NCI-H146 treated with DMSO at 0.1 percent for 48 hours (cell line): ENCODE data around the gene RPP21.

Experiments
- DNase-seq: peaks from one replicate; lab custom pipeline; 2025; ENCODE audit not compliant: unreplicated experiment; lab: John Stamatoyannopoulos, UW

RPP21 gene

DNA sequence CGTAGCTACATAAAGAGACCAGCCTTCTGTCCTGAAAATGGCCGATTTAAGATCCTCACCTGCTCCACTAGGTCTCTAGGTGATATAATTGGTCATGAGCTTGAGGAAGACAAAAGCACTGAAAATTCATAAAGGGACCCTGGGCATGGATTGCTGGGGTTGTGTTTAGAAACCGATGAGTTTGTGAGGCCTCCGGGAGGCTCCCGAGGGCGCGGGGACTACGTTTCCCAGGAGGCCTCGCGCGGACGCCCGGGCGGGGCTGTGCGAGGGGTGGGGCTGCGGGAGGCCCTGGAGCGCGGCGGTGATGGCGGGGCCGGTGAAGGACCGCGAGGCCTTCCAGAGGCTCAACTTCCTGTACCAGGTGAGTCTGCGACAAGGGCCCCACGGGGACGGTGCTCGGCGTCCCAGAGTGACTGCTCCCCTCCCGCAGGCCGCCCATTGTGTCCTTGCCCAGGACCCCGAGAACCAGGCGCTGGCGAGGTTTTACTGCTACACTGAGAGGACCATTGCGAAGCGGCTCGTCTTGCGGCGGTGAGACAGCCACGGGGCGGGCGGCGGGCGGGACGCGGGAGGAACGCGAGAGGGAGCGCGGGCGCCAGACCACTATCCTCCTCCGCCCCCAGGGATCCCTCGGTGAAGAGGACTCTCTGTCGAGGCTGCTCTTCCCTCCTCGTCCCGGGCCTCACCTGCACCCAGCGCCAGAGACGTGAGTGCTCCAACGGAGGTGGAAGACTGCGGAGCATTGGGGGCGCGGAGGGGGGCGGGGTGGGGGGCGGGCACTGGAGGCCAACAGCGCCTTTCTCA, at the start of gene RPP21:
TSS of gene RPP21 (plus strand) at position 289 of the 804 bp plus-strand sequence. CDS start at position 305, 16 bp downstream.
- DNase-seq, result peak; percentile 52

DNA sequence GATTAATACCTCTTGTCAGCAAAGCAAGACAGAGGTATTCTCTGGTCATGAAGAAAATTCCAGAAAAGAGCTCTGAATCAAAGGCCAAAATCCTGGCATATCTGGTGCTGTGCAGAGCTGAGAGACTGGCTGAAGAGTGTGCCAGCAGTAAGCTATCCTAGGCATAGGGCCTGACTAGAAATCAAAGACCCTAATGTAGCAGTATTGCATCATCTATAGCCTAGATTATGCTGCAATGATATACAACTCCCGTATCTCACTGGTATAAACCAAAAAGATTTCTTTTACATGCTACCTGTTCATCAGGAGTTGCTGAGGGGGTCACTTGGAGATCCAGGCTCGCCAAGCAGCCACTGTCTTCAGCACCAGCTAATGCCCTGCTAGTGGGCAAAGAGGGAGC, 49.1 kb upstream of the RPP21 start:
- no peak for DNase-seq

DNA sequence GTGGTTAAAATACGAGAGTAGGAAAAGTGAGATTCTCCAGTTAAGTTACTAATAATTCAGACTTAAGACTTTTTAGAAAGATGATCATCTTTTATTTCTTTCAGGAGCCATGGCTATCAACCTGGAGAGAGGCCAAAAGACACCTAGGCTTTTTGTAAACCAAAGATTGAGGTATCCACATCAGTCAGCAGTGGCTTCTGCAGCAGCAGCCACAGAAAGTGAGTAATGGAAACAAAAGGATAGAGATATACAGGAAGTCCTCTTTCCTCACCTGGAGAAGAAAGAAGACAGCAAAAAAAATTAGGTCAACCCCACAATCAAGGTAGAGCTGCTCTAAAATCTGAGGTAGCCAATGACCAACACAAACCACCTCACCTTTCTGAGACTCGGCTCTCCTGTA, 41.0 kb upstream of the RPP21 start:
- no peak for DNase-seq

DNA sequence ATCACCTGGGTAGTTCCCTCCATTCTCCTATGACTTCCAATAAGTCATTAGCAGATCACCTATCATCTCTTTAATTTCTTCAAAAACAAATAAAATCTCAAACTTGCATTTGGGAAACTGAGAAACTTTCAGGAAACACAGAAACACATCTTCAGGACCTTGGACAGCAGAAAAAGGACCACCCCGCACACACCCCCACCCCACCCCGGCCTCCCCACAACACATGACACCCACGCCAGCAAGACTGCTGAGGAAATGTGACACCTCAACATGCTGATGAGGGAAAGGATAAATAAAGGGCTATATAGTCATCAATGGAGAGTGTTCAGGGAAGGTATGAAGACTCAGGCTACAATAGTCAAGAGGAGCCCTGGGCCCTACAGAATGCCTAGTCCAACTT, 33.9 kb upstream of the RPP21 start:
- no peak for DNase-seq

DNA sequence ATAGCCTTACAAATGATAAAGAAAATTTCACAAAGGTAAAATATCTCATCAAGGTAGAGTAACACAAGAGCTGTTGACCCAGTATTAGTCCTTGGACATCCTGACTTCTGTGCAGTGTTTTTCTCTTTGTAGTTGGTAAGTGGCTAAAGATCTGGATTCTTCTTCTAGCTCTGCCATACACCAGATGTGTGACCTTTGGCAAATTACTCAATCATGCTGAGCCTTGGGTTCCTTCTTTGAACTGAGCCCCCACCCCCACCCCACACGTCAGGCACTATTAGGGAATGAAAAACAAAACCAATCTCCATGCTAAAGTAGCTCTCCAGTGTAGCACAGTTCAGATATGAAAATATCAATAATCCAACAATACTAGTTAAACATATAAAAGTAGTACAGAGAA, 33.3 kb upstream of the RPP21 start:
- no peak for DNase-seq

DNA sequence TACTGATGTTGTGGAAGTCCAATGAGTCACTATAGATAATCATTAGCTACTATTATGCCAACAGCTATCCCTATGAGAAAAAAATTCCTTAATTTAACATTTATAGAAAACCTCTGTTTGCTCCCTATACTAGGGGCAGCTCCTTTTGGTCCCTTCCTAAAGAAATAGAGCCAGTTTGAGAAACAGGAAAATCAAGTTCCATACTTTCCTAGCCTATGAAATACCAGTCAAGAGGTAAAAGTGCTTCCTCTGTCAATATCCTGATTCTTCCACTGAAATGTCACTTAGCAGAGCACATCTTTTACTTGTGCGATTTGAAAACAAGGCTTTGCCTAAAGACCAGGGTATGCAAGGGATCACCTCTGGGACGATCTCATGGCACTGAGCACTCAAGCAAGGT, 32.7 kb upstream of the RPP21 start:
- DNase-seq, result no peak

DNA sequence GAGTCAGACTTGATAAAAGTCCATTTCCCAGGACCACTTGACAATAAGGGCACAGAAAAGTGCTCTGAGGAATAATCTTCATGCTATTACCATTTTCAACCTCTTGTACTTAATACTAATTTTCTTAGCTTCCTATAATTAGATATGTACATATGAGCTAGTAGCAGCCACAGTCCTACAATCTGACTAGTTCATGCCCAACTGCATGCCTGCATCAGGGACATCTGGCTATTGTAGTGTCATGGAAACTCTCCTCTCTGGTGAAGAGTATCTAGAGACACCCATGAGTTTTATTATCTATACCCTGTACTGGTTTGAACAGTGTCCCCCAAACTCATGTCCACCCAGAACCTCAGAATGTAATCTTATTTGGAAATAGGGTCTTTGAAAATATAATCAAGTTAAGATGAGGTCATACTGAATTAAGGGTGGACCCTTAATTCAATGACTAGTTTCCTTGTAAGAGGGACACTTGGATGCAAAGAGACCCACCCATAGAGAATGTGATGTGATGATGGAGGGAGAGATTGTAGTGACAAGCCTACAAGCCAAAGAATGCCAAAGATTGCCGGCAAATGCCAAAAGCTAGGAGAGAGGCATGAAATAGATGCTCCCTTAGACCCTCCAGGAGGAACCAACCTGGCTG, 32.2 kb upstream of the RPP21 start:
- no peak for DNase-seq

DNA sequence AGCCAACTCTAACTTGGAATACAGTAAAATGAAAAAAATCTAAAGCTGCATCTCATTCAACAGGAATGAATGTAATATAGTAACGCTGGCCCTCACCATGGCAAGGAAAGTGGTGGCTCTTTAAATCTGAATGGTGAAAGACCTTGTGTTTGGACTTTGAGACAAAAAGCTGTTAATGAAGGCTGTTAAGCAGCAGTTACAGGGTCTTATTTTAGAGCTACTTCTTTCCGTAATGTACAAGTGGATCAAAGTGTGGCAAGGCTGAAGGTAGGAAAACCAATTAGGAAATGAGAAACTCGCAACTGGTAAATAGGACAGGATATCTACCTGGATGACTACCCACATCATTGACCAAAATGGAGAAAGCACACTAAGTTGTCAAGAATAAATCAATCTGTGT, 29.8 kb upstream of the RPP21 start:
- no peak for DNase-seq

DNA sequence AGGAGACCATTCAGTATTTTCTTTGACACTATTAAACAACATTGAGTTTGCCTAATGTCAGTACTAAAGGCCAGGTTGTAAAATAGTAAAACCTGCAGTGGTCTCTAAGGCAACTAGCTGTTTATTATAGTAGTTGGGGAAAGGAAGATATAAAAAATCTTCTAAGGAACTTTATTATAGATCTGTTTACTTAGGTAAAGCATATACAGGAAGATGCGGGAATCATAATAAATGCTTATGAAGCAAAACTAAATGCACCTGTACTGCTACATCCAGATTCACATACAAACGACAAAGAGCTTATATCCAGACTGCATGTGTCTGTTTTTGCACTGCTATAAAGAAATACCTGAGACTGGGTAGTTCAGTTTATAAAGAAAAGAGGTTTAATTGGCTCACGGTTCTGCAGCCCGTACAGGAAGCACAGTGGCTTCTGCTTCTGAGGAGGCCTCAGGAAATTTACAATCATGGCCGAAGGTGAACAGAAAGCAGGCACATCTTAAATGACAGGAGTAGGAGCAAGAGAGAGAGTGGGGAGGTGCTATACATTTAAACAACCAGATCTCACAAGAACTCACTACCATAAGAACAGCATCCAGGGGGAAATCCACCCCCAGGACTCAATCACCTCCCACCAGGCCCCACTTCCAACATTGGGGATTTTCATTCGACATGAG, 26.9 kb upstream of the RPP21 start:
- no peak for DNase-seq

DNA sequence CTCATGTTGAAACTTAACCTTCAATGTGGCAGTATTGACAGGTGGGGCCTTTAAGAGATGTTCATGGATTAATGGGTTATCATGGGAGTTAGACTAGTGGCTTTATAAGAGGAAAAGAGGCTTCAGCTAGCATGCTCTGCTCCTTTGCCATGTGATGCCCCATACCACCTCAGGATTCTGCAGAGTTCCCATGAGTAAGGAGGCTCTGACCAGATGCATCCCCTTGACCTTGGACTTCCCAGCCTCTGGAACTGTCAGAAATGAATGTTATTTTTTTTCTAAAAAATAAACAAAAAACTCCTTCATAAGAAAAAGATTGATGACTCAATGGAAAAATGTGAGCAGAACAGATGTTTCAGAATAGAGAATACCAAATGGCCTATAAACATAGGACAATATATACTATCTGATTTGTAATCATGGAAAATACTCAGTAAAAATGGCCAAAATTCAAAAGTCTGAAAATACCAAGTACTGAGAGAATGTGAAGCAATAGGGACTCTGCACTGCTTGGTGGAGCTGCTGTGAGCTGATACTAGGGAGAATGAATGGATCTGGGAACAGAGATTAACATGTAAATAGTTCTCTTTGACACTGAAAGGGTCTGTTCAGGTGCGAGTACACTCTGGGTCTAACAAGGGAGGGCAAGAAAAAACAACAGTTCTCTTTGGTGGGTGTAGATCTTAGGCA, 25.7 kb upstream of the RPP21 start:
- no peak for DNase-seq

DNA sequence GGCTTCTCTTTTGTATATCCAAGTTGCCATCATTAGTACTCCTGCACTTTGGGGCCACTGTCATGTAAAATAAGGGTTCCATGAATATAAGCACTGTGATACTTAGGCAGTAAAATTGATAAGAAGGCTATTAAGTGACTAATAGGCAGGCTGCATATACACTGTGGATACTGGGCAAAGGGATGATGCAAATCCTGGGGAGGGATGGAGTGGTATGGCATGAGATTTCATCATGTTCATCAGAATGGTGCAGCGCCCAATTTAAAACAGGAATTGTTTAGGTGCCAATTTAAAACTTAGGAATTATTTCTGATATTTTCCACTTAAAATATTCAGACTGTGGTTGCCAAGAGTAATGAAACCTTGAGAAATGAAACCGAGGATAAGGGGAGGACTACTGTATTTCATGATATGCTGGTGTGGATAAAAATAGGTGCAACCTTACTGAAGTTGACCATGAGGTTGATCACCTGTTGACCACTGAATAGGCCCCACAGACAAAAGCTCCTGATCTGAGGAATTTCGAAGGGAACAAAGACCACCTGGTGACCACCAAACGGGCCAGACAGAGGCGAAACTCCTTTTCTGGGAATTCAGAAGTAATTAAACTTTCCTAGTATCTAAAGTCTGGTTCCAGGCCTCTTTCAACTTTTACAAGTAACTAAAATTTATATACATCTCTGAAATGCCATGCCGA, 23.1 kb upstream of the RPP21 start:
- no peak for DNase-seq

DNA sequence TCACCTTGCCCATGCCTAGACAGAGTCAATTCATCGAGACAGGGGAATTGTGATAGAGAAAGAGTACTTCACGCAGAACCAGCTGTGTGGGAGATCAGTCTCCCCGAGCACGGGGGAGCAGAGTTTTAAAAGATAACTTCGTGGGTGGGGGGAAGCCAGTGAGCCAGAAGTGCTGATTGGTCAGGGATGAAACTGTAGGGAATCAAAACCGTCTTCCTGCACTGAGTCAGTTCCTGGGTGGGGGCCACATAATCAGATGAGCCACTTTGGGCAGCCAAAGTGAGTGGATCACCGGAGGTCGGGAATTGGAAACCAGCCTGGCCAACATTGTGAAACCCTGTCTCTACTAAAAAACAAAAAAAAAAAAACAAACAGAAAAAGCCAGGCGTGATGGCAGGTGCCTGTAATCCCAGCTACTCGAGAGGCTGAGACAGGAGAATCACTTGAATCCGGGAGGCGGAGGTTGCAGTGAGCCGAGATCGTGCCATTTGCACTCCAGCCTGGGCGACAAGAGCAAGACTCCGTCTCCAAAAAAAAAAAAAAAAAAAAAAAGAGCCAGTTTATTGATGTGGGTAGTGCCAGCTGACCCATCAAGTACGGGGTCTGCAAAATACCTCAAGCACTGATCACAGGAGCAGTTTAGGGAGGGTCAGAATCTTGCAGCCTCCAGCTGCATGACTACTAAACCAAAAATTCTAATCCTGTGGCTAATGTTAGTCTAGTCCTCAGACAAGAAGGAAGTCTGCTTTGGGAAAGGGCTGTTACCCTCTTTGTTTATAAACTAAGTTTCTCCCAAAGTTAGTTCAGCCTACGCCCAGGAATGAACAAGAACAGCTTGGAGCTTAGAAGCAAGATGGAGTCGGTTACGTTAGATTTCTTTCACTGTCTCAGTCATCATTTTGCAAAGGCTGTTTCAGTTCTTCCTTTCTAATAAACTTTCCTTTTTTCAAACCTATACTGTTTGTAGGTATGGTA, 22.1 kb upstream of the RPP21 start:
- DNase-seq, result no peak

DNA sequence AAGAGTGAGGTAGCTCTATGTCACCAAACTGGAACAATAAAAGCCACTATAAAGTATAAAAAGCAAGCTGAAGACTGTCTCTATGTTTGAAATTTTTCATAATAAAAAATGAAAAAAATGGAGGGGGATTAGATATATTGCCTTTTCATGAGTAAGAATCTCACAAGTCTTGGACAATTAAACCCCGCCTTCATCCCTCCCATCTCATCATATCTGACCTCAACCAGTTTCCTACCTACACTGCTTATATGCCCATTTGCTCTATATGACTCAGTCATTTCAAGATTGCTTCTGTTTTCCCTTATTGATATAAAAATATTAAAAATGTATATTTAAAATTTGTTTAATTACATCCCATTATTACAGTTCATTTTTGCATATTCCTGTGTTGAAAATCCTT, 21.1 kb upstream of the RPP21 start:
- no peak for DNase-seq

DNA sequence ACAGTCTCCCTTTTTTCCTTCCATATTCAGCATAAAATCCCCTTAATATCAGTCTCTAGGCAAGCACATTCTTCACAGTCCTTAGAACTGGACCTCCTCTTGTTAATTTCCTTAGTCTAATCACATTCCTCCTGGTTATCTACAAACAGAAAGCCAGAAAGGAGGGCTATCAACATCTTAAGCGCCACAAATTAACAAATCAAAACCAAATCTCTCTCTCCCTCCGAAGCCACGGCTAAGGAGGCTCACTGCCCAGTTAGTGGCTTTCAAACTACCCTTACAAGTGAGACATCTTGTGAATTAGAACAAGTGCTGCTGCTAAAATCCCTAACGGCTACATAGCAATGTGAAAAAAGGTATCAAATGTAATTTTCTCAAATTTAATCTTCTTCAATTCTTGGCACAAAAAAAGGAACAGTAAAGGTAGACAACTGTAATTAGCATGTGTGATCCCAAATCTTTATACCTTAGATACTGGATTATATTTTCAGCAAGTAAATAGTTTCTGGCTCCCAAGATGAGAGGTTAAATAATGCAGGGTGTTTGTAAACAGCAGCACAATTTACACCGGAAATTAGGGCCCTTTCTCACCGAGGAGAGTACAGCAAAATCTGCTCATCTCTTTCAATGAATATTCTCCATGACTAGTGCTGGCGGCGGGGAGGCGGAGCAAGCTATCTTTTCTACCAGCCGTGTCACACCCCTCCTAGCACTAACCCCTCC, 19.6 kb upstream of the RPP21 start:
- no peak for DNase-seq

DNA sequence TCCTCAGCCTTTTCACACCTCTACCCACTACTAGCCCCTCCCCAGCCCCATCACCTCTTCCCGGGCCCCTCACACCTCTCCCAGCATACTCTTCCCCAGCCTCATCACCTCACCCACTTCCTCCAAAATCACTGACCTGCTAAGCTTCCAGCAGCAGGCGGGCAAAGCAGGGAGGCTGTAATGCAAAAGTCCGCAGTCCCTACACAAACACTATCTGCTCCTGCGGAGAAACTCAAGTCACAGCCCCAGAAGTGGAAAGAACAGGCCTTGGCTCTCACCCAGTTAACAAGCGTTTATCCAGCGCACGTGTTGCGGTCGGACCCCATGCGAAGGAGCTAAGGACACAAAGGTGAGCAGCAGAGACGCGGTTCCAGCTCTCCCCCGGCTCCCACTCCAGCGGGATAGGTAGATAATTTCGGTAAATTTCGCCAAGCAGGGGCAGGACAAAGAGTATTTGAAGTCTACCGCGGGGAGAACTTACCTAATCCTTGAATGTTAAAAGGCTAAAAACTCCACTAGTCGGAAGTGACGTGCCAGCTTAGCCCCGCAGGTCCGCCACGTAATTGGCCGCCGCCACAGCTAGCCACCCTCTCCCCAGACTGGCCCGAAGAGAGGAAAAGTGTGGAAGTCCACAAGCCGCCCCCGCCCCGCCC, 19.0 kb upstream of the RPP21 start:
- DNase-seq, result peak; percentile 83

DNA sequence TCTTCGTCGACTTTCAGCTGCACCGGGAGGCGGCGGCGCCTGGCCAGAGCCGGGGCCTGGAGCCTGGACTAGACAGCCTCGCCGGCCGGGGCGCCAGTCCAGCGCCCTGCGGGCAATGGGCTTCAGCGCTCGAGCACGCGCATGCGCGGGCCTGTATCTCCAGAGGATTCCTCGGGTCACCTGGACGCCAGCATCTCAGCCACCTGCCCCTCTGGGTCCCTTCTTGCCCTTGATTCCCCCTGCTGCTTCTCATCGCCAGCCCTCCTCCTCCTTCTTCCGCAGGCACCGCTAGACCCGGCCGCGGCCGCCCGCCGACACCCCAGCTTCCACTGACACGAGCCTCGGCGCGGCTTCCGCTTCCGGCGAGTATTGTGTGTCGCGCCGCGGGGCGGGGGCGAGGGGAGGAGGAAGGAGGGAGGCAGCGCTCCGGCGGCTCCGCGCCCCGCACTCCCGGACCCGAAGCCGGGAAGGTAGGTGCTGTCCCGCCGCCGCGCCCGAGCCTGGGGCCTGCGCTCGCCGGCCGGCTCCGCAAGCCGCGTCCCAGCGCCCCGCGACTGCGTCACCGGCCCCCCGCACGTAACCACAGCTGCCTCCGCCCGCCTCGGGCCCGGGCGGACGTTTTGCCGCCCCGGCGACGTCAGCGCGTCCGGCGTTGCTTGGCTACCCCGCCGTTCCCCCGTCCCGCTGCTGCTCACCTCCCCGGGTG, 18.3 kb upstream of the RPP21 start, which contains the start of gene TRIM39:
TSS of gene TRIM39 (plus strand) at position 402 of the 706 bp plus-strand sequence. CDS start 2,391 bp downstream, outside the sequence.
- peak; percentile 83 for DNase-seq

DNA sequence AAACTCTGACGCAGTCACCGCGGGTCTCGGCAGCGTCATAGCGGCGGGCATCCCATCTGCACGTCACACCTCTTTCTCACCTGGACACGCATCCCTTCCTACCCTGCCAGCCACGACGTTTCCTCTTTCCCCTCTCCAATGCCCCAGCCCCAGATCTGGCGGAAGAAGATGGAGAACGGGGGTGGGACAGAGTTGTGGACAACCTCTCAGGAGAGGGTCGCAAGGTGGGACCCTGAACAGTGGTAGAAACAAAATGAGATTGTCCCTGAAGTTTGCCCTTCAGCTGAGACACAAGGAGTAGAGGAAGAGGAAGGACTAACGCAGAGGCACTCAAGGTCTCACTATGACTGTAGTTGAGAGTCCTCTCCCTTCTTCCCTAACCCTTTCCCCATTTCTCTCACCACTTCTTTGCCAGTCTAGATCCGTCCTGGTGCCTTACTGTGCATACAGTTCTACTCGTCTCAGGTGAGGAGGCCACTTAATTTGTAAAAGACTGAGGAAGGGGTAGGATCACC, 17.7 kb upstream of the RPP21 start:
- no peak for DNase-seq

DNA sequence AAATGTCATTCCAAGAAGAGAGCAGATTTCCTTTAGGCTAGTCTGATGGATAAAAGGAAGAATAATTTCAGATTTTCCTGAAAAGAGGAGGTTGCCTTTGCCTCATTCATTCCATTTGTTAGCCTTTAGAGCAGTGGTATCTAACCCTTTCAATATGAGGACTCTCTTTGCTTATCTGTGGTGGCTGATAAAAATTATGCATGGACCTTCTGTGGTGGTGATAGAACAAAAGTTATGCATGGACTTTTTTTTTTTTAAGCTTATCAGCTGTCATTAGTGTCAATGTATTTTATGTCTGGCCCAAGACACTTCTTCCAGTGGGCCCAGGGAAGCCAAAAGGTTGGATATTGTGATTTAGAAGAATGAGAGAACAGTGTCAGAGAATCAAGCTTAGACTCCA, 16.6 kb upstream of the RPP21 start:
- no peak for DNase-seq
